SH-SY5Y (cell line): Measurements from ENCODE around the gene TFG.

Source experiments
- GATA2 ChIP-seq: IDR thresholded peaks from 2 replicates; pipeline ENCODE4 v1.6.1; 2011; ENCODE audit warnings: mild to moderate bottlenecking, low read depth, low read length
- GATA3 ChIP-seq: IDR thresholded peaks from 2 replicates; pipeline ENCODE4 v1.6.1; 2011; ENCODE audit warnings: low read depth, mild to moderate bottlenecking, low read length, moderate library complexity

DNA sequence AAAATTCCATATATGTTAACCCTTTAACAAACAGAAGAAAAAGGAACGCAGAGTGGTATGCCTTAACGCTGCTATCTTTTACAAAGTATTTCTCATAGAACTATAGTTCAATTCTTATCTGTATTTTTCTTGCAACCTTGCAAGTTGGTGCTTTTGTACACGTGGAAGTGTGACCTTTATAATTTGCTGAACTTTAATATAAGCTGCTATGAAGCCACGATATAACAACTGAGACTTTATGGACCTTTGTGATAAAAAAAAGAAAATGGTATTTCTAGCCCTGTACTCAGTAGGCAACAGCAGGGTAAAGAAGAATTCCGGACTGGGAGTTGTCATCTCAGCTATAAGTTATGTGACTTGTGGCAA lies 6.3 kb upstream of the TFG start:
- TF ChIP-seq GATA2 = no peak
- no peak for TF ChIP-seq GATA3
